Hepatocyte (in vitro differentiated cells): ENCODE measurements around the gene ZNF143.
"Not testable (repeated sequence)": the region's sequence is repeated elsewhere in the genome, so short reads cannot be mapped to it uniquely, and the experiment has no call there.

Experiments
- EZH2 ChIP-seq: fragments of 200-600 bp; sonication (generic); IDR thresholded peaks from 2 replicates; pipeline ENCODE4 v1.6.1; 2016; ENCODE audit warnings: antibody characterized with exemption, mild to moderate bottlenecking, borderline replicate concordance
- TF ChIP-seq, protein P1 (sequence below): fragments of 200-600 bp; sonication (generic); IDR thresholded peaks from 2 replicates; pipeline ENCODE4 v1.5.1; 2016; ENCODE audit warnings: antibody characterized with exemption, mild to moderate bottlenecking; ENCODE audit not compliant: poor library complexity

DNA sequence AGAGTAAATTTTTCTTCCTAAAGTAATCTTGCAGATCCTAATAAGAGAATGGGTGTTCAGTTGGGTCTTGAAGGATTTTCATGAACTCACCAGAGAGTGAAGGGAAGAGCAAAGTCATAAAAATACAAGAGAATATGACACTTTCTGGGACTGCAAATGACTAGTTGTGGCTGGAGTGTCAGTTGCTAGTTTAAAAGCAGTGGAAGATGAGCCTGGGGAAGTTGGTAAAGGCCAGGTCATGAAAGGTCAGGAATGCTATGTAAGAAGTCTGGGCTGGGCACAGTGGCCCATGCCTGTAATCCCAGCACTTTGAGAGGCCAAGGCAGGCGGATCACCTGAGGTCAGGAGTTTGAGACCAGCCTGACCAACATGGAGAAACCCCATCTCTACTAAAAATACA is 53.8 kb downstream of the ZNF143 start:
- TF ChIP-seq, protein P1, sequence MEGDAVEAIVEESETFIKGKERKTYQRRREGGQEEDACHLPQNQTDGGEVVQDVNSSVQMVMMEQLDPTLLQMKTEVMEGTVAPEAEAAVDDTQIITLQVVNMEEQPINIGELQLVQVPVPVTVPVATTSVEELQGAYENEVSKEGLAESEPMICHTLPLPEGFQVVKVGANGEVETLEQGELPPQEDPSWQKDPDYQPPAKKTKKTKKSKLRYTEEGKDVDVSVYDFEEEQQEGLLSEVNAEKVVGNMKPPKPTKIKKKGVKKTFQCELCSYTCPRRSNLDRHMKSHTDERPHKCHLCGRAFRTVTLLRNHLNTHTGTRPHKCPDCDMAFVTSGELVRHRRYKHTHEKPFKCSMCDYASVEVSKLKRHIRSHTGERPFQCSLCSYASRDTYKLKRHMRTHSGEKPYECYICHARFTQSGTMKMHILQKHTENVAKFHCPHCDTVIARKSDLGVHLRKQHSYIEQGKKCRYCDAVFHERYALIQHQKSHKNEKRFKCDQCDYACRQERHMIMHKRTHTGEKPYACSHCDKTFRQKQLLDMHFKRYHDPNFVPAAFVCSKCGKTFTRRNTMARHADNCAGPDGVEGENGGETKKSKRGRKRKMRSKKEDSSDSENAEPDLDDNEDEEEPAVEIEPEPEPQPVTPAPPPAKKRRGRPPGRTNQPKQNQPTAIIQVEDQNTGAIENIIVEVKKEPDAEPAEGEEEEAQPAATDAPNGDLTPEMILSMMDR, result not testable (repeated sequence)
- TF ChIP-seq EZH2, result not testable (repeated sequence)
